Measurements from ENCODE around the gene UGT1A4.

UGT1A4 gene

DNA sequence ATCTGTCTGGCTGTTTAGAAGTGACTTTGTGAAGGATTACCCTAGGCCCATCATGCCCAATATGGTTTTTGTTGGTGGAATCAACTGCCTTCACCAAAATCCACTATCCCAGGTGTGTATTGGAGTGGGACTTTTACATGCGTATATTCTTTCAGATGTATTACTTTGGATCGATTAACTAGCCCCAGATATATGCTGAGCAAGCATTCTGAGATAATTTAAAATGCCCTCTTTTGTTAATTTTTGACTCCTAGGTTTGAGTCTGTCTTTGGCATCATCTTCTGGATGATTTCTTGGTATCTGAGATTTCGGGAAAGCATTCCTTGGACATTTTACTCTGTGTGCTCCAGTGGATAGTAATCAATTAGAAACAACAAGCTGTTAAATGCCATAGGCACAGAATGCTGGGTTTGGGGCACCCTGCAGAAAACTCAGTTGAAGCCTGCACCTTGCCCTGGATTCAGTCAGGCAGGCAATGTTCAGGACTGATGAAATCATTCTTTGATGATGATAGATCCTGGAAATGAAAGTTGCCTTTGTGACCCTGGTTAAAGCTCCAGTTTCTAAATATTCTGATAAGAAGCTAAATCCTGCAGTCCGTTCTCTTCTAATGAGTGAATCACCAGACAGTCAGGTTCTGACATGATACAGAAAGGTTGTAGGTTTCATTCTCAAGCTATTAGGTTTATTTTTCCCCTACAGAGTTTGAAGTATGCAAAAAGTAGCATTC, 42.7 kb downstream of the UGT1A4 start:
- Histone ChIP-seq H3K27ac (no peak overlapping the region), H3K27me3 (ENCODE audit: control insufficient read depth, insufficient read depth, low read length) (no peaks in the 10 kb centered on the region), H3K36me3 (ENCODE audit: control insufficient read depth, insufficient read depth, low read length) (no peaks in the 10 kb centered on the region), H3K9ac (no peak overlapping the region), H3K79me2 (no peaks in the 10 kb centered on the region), H3K4me1 (no peaks in the 10 kb centered on the region), H3K4me2 (ENCODE audit: low read length) (no peak overlapping the region), H2AFZ (no peak overlapping the region), H3K9me3 (ENCODE audit: control insufficient read depth, low read length) (no peaks in the 10 kb centered on the region), H3K4me3 (ENCODE audit: low read depth, low read length) (no peak overlapping the region)
- TF ChIP-seq, protein P1, sequence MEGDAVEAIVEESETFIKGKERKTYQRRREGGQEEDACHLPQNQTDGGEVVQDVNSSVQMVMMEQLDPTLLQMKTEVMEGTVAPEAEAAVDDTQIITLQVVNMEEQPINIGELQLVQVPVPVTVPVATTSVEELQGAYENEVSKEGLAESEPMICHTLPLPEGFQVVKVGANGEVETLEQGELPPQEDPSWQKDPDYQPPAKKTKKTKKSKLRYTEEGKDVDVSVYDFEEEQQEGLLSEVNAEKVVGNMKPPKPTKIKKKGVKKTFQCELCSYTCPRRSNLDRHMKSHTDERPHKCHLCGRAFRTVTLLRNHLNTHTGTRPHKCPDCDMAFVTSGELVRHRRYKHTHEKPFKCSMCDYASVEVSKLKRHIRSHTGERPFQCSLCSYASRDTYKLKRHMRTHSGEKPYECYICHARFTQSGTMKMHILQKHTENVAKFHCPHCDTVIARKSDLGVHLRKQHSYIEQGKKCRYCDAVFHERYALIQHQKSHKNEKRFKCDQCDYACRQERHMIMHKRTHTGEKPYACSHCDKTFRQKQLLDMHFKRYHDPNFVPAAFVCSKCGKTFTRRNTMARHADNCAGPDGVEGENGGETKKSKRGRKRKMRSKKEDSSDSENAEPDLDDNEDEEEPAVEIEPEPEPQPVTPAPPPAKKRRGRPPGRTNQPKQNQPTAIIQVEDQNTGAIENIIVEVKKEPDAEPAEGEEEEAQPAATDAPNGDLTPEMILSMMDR (IDR thresholded peaks at IDR 0.05), result no peak

DNA sequence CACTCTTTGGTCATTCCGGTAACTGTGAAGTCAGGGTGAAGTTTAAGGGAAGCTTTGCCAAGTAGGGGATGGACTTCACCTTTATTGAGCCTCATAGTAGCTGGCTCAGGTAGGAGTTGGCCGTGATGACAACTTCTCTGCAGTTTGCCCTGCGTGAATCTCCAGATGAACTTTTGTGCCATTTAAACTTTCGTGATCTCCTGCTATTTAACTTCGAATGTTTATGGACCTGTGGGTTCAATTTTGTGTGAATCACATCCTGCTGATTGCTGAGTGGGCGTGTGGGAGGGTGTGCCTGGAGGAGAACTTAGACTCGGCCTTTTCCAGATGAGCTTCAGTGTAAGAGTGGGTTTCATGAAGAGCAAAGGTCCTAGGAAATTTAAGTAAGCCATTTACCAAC, 45.7 kb downstream of the UGT1A4 start:
- Histone ChIP-seq H3K4me3 (ENCODE audit: low read depth, low read length) (no peak overlapping the region), H3K4me2 (ENCODE audit: low read length) (no peak overlapping the region), H3K27ac (no peak overlapping the region), H2AFZ (no peak overlapping the region), H3K9me3 (ENCODE audit: control insufficient read depth, low read length) (no peaks in the 10 kb centered on the region), H3K79me2 (no peaks in the 10 kb centered on the region), H3K36me3 (ENCODE audit: control insufficient read depth, insufficient read depth, low read length) (no peaks in the 10 kb centered on the region), H3K4me1 (no peaks in the 10 kb centered on the region), H3K9ac (no peak overlapping the region), H3K27me3 (ENCODE audit: control insufficient read depth, insufficient read depth, low read length) (no peaks in the 10 kb centered on the region)
- TF ChIP-seq, protein P1 (IDR thresholded peaks at IDR 0.05), result no peak

DNA sequence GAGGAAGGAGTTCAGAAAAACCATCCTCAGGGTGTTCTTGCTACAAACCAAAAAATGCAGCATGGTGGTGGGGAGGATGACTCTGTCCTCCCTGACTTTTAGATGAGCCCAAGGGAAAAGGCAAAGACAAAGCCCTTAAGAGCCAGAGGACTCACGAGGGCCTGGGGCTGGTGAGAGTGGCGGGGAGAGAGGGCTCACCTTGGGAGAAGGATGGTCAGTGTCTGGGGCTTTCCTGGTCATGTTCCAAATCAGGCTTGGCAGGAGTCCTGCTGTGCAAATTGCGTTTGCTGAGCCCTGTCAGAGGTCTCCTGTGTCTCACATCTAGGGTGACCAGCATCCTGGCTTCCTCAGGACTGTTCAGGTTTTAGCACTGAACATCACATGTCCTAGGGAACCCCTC, 46.2 kb downstream of the UGT1A4 start:
- H3K36me3 ChIP-seq (ENCODE audit: control insufficient read depth, insufficient read depth, low read length), result no peaks in the 10 kb centered on the region
- H3K4me2 ChIP-seq (ENCODE audit: low read length), result no peak overlapping the region
- no peaks in the 10 kb centered on the region for H3K27me3 ChIP-seq (ENCODE audit: control insufficient read depth, insufficient read depth, low read length)
- H3K9ac ChIP-seq, result no peak overlapping the region
- no peaks in the 10 kb centered on the region for H3K9me3 ChIP-seq (ENCODE audit: control insufficient read depth, low read length)
- H3K79me2 ChIP-seq, result no peaks in the 10 kb centered on the region
- no peak overlapping the region for H2AFZ ChIP-seq
- no peak overlapping the region for H3K27ac ChIP-seq
- TF ChIP-seq, protein P1 (IDR thresholded peaks at IDR 0.05), result no peak
- H3K4me3 ChIP-seq (ENCODE audit: low read depth, low read length), result no peak overlapping the region
- H3K4me1 ChIP-seq, result no peaks in the 10 kb centered on the region

DNA sequence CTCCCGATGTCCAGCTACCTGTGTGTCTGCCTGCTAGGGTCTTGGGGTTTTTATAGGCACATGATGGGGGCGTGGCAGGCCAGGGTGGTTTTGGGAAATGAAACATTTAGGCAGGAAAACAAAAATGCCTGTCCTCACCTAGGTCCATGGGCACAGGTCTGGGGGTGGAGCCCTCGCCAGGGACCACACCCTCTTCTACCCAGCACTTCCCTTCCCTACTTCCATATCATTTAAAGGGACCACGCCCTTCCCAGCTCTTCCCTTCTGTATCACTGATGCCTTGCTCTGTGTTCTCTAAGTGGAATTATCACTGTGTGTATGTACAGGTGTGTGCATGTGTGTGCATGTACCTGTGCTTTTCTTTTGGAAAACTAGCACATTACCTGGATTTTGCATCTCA, 47.9 kb downstream of the UGT1A4 start:
- Histone ChIP-seq H2AFZ (no peak overlapping the region), H3K36me3 (ENCODE audit: control insufficient read depth, insufficient read depth, low read length) (no peaks in the 10 kb centered on the region), H3K79me2 (no peaks in the 10 kb centered on the region), H3K27me3 (ENCODE audit: control insufficient read depth, insufficient read depth, low read length) (no peaks in the 10 kb centered on the region), H3K4me2 (ENCODE audit: low read length) (no peak overlapping the region), H3K4me3 (ENCODE audit: low read depth, low read length) (no peak overlapping the region), H3K9me3 (ENCODE audit: control insufficient read depth, low read length) (no peaks in the 10 kb centered on the region), H3K9ac (no peak overlapping the region), H3K4me1 (no peaks in the 10 kb centered on the region), H3K27ac (no peak overlapping the region)
- TF ChIP-seq, protein P1 (IDR thresholded peaks at IDR 0.05), result no peak

DNA sequence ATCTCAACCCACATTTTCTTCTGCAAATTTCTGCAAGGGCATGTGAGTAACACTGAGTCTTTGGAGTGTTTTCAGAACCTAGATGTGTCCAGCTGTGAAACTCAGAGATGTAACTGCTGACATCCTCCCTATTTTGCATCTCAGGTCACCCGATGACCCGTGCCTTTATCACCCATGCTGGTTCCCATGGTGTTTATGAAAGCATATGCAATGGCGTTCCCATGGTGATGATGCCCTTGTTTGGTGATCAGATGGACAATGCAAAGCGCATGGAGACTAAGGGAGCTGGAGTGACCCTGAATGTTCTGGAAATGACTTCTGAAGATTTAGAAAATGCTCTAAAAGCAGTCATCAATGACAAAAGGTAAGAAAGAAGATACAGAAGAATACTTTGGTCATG, 49.5 kb downstream of the UGT1A4 start:
- Histone ChIP-seq H3K36me3 (ENCODE audit: control insufficient read depth, insufficient read depth, low read length) (no peaks in the 10 kb centered on the region), H3K4me3 (ENCODE audit: low read depth, low read length) (no peak overlapping the region), H3K27me3 (ENCODE audit: control insufficient read depth, insufficient read depth, low read length) (no peaks in the 10 kb centered on the region), H3K9ac (no peak overlapping the region), H3K4me1 (no peaks in the 10 kb centered on the region), H3K79me2 (no peaks in the 10 kb centered on the region), H3K9me3 (ENCODE audit: control insufficient read depth, low read length) (no peaks in the 10 kb centered on the region), H3K27ac (no peak overlapping the region), H2AFZ (no peak overlapping the region), H3K4me2 (ENCODE audit: low read length) (no peak overlapping the region)
- TF ChIP-seq, protein P1 (IDR thresholded peaks at IDR 0.05), result no peak

Data from parathyroid adenoma (tissue), 2 donors.